Stimulated activated memory B cell treated with anti-CD40 and anti-IgM and Interleukin-4, amounts not matched to agents 10 μg/mL and 1 μg/mL and 100 μg/mL, for 72 hours (primary cell): ENCODE data around the gene PDE6H.

Source experiments
- ATAC-seq: fragments of 150-1000 bp; cut with Tn5 transposase; 2 replicates; pipeline ENCODE4 v1.10.0; 2021
- H3K27ac Mint-ChIP-seq: one replicate; pipeline ENCODE4 v1.8.0; 2022; ENCODE audit warnings: mild to moderate bottlenecking, mixed read lengths
- H3K27me3 Mint-ChIP-seq: one replicate; pipeline ENCODE4 v1.8.0; 2022; ENCODE audit warnings: mixed read lengths
- H3K36me3 Mint-ChIP-seq: one replicate; pipeline ENCODE4 v1.8.0; 2022; ENCODE audit warnings: mixed read lengths
- H3K4me1 Mint-ChIP-seq: one replicate; pipeline ENCODE4 v1.8.0; 2022; ENCODE audit warnings: mixed read lengths
- H3K4me3 Mint-ChIP-seq: one replicate; pipeline ENCODE4 v1.8.0; 2022; ENCODE audit warnings: mild to moderate bottlenecking, moderate library complexity, mixed read lengths
- H3K9me3 Mint-ChIP-seq: one replicate; pipeline ENCODE4 v1.8.0; 2022; ENCODE audit warnings: mixed read lengths

Gene PDE6H

DNA sequence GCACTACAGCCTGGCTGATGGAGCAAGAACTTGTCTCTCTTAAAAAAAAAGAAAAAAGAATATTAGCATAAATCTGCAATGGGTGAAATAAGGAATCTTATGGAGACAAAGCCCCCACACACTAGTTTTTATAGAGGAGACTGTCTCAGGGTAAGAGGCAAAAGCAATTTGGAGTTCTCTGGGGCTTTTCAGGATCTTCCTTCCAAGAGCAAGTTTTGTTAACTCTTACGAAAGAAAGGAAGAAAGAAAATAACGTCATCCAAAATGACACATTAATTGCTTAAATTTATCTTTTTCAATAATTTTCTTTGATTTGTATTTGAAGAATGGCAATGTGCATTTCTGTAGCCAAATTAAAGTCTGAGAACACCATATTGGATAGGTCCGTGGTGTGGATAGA, 3.8 kb downstream of the PDE6H start:
- H3K27me3 Mint-ChIP-seq, result no peaks in the 10 kb centered on the region
- H3K9me3 Mint-ChIP-seq, result no peaks in the 10 kb centered on the region
- ATAC-seq, result no peak
- no peak overlapping the region for H3K27ac Mint-ChIP-seq
- peaks cover 40% of the 10 kb centered on the region for H3K4me1 Mint-ChIP-seq
- no peak overlapping the region for H3K4me3 Mint-ChIP-seq
- H3K36me3 Mint-ChIP-seq, result no peaks in the 10 kb centered on the region

DNA sequence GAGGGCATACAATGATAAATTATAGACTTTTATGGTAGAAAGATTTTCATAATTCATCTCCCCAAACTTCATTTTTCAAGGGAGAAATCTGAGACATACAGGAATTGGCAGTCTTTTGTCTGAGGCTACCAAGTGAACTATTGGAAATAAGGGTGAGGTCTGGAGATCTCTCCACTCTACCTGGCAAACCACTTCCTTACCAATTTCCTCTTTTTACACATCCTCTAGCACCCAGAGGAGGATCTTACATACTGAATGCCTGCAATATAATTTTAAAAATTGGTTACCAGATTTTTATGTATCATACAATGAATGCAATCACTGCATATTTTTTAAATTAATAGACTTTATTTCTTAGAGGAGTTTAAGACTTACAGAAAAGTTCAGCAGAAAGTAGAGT, 6.6 kb downstream of the PDE6H start:
- peaks cover 45% of the 10 kb centered on the region for H3K4me1 Mint-ChIP-seq
- H3K27me3 Mint-ChIP-seq, result no peaks in the 10 kb centered on the region
- no peak overlapping the region for H3K27ac Mint-ChIP-seq
- ATAC-seq, result no peak
- H3K36me3 Mint-ChIP-seq, result no peaks in the 10 kb centered on the region
- no peak overlapping the region for H3K4me3 Mint-ChIP-seq
- no peaks in the 10 kb centered on the region for H3K9me3 Mint-ChIP-seq

DNA sequence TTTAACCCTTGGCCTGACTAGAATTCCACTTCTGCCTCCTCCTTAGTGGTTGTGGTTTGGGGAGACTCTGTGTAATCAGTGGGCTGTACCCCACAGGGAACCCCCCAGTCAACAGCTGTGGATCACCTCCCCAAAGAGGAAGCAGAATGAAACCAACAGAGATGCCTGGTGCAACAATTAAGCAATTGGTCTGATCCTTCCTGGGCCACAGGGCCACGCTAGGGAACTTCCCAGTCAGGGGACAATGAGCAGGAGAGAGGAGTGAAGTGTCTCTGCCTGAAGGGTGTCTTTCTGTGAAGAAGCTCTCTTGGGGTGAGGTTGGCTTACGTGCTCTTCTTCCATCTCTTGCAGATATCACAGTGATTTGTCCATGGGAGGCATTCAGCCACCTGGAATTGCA, 8.2 kb downstream of the PDE6H start:
- Mint-ChIP-seq H3K27ac (peak overlapping the region; percentile 22), H3K9me3 (no peaks in the 10 kb centered on the region), H3K36me3 (no peaks in the 10 kb centered on the region), H3K4me1 (peaks cover 49% of the 10 kb centered on the region), H3K27me3 (no peaks in the 10 kb centered on the region), H3K4me3 (no peak overlapping the region)
- ATAC-seq, result peak; percentile 64

DNA sequence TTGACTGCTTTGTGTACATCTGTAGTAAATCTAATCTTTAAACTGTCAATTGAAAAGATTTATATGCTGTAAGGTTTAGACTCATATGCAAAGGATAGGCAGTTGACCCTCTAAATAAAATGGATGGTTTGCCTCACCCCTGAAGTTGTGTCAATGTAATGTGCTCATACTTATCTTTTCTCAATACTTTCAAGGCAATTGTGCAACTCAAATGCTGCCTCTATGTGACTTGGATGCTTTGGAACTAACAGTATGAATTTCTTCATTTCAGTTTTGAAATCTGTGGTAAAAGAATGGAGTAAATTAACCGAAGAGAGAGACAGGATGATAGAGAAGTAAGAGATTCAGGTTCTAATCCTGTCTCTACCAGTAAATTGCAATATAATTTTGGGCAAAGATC, 9.7 kb downstream of the PDE6H start:
- Mint-ChIP-seq H3K36me3 (no peaks in the 10 kb centered on the region), H3K4me1 (peaks cover 52% of the 10 kb centered on the region), H3K4me3 (no peak overlapping the region), H3K27ac (no peak overlapping the region), H3K27me3 (no peaks in the 10 kb centered on the region), H3K9me3 (no peaks in the 10 kb centered on the region)
- no peak for ATAC-seq

DNA sequence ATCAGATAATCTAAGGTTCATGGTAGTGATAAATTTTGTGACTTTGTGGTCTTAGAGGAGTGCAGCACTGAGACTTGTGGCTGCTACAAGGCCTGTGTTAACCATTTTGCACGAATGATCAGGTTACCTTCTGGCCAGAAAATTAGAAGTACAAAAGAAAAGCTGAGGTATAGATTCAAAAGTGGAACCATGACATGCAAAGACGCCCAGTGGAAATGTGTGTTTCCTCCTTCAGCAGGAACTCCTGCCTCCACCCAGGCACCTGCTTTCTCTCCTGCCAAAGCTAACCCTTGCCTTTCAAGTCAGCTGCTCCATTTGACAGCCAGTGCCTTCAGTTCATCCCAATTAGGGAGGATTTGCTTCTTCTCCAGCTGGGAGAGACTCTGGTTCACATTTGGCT, 10.1 kb downstream of the PDE6H start:
- no peaks in the 10 kb centered on the region for H3K36me3 Mint-ChIP-seq
- H3K27me3 Mint-ChIP-seq, result no peaks in the 10 kb centered on the region
- ATAC-seq, result no peak
- H3K27ac Mint-ChIP-seq, result peak overlapping the region; percentile 59
- H3K4me1 Mint-ChIP-seq, result peaks cover 57% of the 10 kb centered on the region
- no peak overlapping the region for H3K4me3 Mint-ChIP-seq
- H3K9me3 Mint-ChIP-seq, result no peaks in the 10 kb centered on the region

DNA sequence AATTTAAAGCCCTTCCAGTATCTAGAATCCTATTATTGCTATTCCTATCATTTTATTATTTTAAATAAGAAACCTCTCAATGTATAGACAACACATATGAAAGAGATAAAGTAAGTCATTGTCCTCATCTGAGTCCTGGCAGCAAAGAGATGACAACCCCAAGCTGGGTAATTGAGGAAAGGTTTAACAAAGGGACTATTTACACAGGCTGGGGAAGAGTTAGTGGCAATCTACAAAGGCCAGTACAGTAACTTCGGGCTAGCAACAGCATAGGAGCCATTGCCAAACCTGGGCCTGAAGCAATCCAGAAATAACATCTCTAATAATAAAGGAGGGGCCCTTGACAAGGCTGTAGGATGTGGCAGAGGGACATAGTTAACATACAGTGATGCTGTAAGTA, 11.2 kb downstream of the PDE6H start:
- H3K9me3 Mint-ChIP-seq, result no peaks in the 10 kb centered on the region
- H3K4me1 Mint-ChIP-seq, result peaks cover 66% of the 10 kb centered on the region
- H3K27ac Mint-ChIP-seq, result no peak overlapping the region
- no peak overlapping the region for H3K4me3 Mint-ChIP-seq
- H3K36me3 Mint-ChIP-seq, result no peaks in the 10 kb centered on the region
- no peak for ATAC-seq
- H3K27me3 Mint-ChIP-seq, result no peaks in the 10 kb centered on the region

DNA sequence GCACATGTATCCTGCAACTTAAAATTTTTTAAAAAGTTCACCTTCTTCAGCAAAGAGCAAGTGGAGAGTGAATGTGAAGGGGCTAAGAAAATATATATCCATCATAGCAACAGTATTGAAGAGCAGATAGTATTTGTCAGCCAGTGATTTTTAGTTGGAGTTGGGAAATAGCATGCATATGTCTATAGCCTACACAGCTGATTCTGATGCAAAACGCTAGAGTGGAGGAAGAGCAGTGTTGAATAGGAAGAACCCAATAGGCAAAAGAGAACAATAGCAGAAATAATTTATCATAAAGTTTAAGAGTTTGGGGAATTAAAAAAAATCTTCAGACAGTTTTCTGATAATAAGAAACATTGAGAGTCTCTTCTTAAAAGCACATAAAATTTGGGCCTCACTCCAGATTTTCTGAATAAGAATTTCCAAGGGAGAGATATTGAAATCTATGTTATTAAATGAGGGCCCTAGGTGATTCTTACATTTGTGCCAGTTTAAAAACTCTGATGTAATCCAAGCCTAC, 12.0 kb downstream of the PDE6H start:
- peak overlapping the region; percentile 30 for H3K27ac Mint-ChIP-seq
- no peaks in the 10 kb centered on the region for H3K9me3 Mint-ChIP-seq
- H3K4me1 Mint-ChIP-seq, result peaks cover 66% of the 10 kb centered on the region
- no peaks in the 10 kb centered on the region for H3K27me3 Mint-ChIP-seq
- no peak overlapping the region for H3K4me3 Mint-ChIP-seq
- H3K36me3 Mint-ChIP-seq, result no peaks in the 10 kb centered on the region
- no peak for ATAC-seq

DNA sequence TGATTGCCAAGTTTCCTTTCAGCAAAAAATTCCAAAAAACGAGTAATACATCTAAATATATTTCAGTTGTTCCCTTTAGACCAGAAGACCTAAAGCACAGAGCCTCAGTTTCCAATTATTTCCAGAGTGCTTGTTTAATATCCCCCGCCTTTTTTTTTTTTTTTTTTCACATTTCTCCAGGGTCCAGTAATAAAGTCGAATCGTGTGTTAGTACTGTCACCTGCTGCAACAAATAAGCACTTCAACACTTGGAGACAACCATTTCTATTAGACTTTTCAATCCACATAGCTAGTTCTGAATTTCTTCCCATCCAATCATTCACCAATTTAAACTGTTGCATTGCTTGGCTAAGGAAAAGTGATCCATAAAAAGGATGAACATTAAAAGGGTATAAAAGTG, 13.6 kb downstream of the PDE6H start:
- Mint-ChIP-seq H3K4me3 (no peak overlapping the region), H3K4me1 (peaks cover 67% of the 10 kb centered on the region), H3K9me3 (no peaks in the 10 kb centered on the region), H3K27ac (peak overlapping the region; percentile 48), H3K27me3 (no peaks in the 10 kb centered on the region), H3K36me3 (peaks cover 4% of the 10 kb centered on the region)
- no peak for ATAC-seq

DNA sequence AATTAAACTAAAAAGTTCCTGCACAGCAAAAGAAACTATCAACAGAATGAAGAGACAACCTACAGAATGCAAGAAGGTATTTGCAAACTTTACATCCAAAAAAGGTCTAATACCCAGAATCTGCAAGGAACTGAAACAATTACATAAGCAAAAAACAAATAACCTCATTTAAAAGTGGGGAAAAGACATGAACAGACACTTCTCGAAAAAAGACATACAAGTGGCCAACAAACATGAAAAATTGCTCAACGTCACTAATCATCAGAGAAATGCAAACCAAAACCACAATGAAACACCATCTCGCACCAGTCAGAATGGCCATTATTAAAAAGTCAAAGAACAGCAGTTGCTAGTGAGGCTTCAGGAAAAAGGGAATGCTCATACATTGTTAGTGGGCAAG, 15.2 kb downstream of the PDE6H start:
- Mint-ChIP-seq H3K36me3 (peaks cover 5% of the 10 kb centered on the region), H3K4me1 (peaks cover 61% of the 10 kb centered on the region)

DNA sequence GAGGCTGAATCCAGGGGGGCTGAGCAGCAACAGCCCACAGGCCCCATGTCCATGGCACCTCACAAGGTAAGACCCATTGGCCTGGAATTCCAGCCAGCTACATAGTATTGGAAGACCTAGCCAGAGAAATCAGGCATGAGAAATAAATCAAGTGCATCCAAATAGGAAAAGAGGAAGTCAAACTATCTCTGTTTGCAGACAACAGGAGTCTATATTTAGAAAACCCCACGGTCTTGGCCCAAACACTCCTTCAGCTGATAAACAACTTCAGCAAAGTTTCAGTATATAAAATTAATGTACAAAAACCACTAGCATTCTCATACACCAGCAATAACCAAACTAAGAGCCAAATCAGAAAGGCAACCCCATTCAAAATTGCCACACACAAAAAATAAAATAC, 16.9 kb downstream of the PDE6H start:
- Mint-ChIP-seq H3K4me3 (peak overlapping the region; percentile 61), H3K27me3 (no peaks in the 10 kb centered on the region), H3K4me1 (peaks cover 63% of the 10 kb centered on the region), H3K9me3 (no peaks in the 10 kb centered on the region), H3K27ac (peak overlapping the region; percentile 87), H3K36me3 (peaks cover 5% of the 10 kb centered on the region)
- peak; percentile 60 for ATAC-seq

More for the DNA sequence above, 15.2 kb downstream of the PDE6H start:
- ATAC-seq, result no peak
- no peaks in the 10 kb centered on the region for H3K9me3 Mint-ChIP-seq
- H3K27me3 Mint-ChIP-seq, result no peaks in the 10 kb centered on the region
- H3K4me3 Mint-ChIP-seq, result no peak overlapping the region
- peak overlapping the region; percentile 87 for H3K27ac Mint-ChIP-seq

DNA sequence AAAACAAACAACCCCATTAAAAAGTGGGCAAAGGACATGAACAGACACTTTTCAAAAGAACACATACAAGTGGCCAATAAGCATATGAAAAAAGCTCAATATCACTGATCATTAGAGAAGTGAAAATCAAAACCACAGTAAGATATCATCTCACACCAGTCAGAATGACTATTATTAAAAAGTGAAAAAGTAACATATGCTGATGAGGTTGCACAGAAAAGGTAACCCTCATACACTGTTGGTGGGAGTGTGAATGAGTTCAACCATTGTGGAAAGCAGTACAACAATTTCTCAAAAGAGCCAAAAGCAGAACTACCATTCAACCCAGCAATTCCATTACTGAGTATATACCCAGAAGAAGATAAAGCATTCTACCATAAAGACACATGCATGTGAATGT, 18.2 kb downstream of the PDE6H start:
- peaks cover 5% of the 10 kb centered on the region for H3K36me3 Mint-ChIP-seq
- H3K4me3 Mint-ChIP-seq, result no peak overlapping the region
- H3K27me3 Mint-ChIP-seq, result no peaks in the 10 kb centered on the region
- H3K9me3 Mint-ChIP-seq, result no peaks in the 10 kb centered on the region
- H3K4me1 Mint-ChIP-seq, result peaks cover 69% of the 10 kb centered on the region
- ATAC-seq, result peak; percentile 55
- peak overlapping the region; percentile 87 for H3K27ac Mint-ChIP-seq

DNA sequence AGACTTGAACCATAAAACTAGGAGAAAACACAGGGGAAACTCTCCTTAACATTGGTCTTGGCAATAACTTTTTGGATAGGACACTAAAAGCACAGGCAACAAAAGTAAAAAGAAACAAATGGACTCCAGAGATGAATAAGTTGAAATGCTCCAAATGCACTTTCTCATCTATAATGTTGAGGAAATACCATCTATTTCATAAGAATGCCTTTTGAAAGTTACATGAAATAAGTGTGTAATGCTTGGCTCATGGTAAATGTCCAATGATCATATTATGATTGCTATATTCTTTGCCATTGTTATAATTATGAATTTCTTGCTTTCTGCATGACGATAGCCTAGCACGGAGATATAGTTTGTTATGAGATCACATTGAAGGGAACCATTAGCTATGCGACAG, 19.8 kb downstream of the PDE6H start:
- Mint-ChIP-seq H3K9me3 (no peaks in the 10 kb centered on the region), H3K27ac (no peak overlapping the region), H3K4me3 (no peak overlapping the region), H3K27me3 (no peaks in the 10 kb centered on the region), H3K4me1 (peaks cover 65% of the 10 kb centered on the region), H3K36me3 (peaks cover 5% of the 10 kb centered on the region)
- no peak for ATAC-seq

DNA sequence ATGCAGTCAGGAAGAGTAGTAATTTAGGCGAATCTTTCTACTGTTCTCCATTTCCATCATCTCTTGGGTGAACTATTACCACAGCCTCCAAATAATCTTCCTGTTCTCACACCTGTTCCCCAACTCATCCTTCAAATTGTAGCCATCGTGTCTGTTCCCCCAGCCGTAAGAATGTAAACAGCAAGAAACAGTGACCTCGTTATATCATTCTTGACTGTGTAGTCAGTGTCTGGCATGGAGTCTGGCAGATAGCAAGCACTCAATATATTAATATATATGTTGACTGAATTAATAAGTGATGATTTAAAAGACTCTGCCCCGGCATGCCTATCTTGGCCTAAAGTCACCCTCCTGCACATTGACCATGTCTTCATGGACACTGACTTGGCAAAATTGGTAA, 20.3 kb downstream of the PDE6H start:
- Mint-ChIP-seq H3K4me1 (peaks cover 60% of the 10 kb centered on the region), H3K27ac (peak overlapping the region; percentile 41), H3K36me3 (peaks cover 5% of the 10 kb centered on the region), H3K4me3 (no peak overlapping the region), H3K27me3 (peaks cover 4% of the 10 kb centered on the region), H3K9me3 (no peaks in the 10 kb centered on the region)
- ATAC-seq, result no peak

DNA sequence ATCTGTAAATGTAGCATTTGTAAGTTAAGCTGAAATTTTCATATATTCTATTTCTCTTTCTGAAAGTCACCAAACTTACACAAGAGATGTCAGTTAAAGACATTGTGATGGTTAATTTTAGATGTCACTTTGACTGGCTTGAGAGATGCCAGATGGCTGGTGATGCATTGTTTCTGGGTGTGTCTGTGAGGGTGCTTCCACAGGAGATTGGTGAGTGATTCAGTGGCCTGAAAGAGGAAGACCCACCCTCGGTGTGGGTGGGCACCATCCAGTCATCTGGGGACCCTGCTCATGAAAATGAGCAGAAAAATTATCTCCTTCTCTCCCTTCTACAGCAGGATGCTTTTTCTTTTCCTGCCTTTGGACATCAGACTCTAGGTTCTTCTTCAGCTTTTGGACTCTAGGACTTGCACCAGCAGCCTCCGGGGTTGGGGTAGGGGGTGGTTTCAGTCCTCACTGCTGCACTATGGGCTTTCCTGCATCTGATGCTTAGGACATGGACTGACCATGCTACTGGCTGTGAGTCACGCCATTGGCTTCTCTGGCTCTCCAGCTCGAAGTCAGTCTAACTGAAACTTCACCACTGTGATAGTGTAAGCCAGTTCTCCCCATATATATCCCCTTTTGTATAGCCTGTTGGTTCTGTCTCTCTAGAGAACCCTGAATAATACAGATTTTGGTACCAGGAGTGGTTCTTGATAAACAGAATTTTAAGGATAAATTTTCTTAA, 20.9 kb downstream of the PDE6H start:
- Mint-ChIP-seq H3K27ac (peak overlapping the region; percentile 41), H3K27me3 (peaks cover 10% of the 10 kb centered on the region), H3K36me3 (peaks cover 5% of the 10 kb centered on the region), H3K4me3 (no peak overlapping the region), H3K9me3 (no peaks in the 10 kb centered on the region), H3K4me1 (peaks cover 54% of the 10 kb centered on the region)
- ATAC-seq, result peak; percentile 77

DNA sequence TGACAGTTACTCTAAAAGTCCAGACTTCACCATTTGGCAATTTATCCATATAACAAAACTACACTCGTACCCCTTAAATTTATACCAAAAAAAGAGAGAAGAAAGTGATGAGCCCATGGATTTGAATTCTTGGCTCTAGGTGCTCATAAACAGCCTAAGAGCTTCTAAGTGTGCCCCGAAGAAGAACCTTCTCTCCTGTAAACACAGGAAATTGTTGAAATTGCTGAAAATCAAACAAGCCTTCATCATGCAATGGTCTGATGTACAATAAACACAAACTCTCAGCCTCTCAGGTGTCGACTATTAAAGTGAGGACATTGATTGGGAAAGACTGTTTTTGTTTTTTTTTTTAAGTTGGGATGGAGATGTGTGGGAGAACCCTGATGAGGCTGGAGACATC, 21.8 kb downstream of the PDE6H start:
- H3K27me3 Mint-ChIP-seq, result peaks cover 18% of the 10 kb centered on the region
- peaks cover 5% of the 10 kb centered on the region for H3K36me3 Mint-ChIP-seq
- H3K9me3 Mint-ChIP-seq, result no peaks in the 10 kb centered on the region
- H3K4me1 Mint-ChIP-seq, result peaks cover 45% of the 10 kb centered on the region
- ATAC-seq, result no peak
- H3K4me3 Mint-ChIP-seq, result no peak overlapping the region
- peak overlapping the region; percentile 41 for H3K27ac Mint-ChIP-seq

DNA sequence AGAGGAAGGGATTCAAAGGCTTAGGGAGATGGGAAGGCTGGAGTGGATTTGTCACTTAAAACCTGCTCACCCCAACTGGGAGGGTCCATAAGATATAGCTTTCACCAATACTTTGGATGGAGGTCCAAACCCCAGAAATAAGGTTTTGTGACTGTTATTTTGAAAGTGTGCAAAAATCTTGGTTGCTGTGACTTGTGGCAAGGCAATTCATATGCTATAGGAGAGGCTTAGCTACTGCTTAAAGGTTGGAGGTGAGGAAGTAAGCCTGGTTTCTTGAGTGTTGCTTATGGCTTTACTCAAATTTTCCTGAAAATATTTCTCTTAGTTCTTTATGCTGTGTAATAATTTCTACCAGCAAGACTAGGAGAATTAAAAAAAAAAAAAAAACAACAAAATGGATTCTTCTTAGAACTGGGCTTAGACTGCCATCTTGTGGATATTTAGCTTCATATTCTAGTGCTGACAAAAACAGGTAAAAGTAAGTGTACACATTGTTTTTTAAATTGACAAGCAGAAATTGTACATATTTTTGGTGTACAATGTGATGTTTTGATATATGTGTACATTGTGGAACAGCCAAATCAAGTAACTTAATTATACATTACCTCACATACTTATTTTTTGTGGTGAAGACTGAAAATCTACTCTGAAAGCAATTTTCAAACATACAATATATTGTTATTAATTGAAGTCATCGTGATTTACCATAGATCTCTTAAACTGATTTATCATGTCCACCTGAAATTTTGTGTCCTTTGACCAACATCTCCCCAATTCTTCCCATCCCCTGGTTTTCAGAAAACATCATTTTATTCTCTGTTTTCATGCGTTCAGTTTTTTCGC, 23.0 kb downstream of the PDE6H start:
- Mint-ChIP-seq H3K36me3 (peaks cover 5% of the 10 kb centered on the region), H3K4me3 (no peak overlapping the region), H3K27me3 (peaks cover 18% of the 10 kb centered on the region), H3K4me1 (peaks cover 33% of the 10 kb centered on the region), H3K9me3 (no peaks in the 10 kb centered on the region), H3K27ac (no peak overlapping the region)
- ATAC-seq, result no peak
